Measurements from ENCODE around the gene RFWD3. TPM values are rescaled to one million over a fixed set of nuclear protein-coding genes. Genes with fewer than 3 reads are reported as not detected.

The RFWD3 gene
- total and polyA plus RNA-seq, 2 of the 8 experiments (the other 6 are each of a cell fraction or from before 2014, with no cell fraction given), result 67.1 to 114 TPM

GRCh38 chr16:74580833-74581232 is 85.8 kb downstream of the RFWD3 start:
- Histone ChIP-seq H2AFZ (ENCODE audit: low read length) (no peak overlapping the region), H2BK12ac (ENCODE audit: low read depth, low read length) (no peak overlapping the region), H3K27ac (ENCODE audit: low read depth, low read length) (no peak overlapping the region), H4K20me1 (replicated peaks in 1 of 2; ENCODE audit: control insufficient read depth in 1 of 2, insufficient read depth in 2 of 2, low read length in 2 of 2) (peaks cover 2 to 10% of the 10 kb centered on the region in 2 experiments), H3K14ac (ENCODE audit: insufficient read length) (no peak overlapping the region), H3K36me3 (ENCODE audit: control insufficient read depth in 2 of 4, insufficient read depth in 4 of 4, low read length in 3 of 4) (no peaks in the 10 kb centered on the region), H3K18ac (ENCODE audit: extremely low read depth, low read length) (no peak overlapping the region), H3K4me1 (replicated peaks in 1 of 4; ENCODE audit: control insufficient read depth in 3 of 4, insufficient read depth in 4 of 4, low read length in 3 of 4) (peaks cover 0 to 2% (median 0%) of the 10 kb centered on the region in 4 experiments; a peak in 1 of 7 replicates), H3K9ac (replicated peaks in 1 of 4; ENCODE audit: extremely low read depth in 1 of 4, low read depth in 3 of 4, low read length in 3 of 4) (no peak overlapping the region), H2BK5ac (ENCODE audit: low read depth, low read length) (no peak overlapping the region), H3K56ac (replicated peaks; ENCODE audit: insufficient read length, low read depth, low read length) (no peak overlapping the region), H2BK120ac (replicated peaks; ENCODE audit: low read depth, low read length) (no peak overlapping the region), H3K23me2 (ENCODE audit: low read depth, low read length) (no peaks in the 10 kb centered on the region), H2BK15ac (ENCODE audit: low read length) (no peak overlapping the region), H2BK20ac (ENCODE audit: low read length) (no peak overlapping the region), H4K91ac (replicated peaks; ENCODE audit: insufficient read length, low read length) (no peak overlapping the region), H4K5ac (ENCODE audit: insufficient read length, low read depth, low read length) (no peak overlapping the region), H3K79me2 (ENCODE audit: control insufficient read depth in 1 of 2, insufficient read depth in 2 of 2, low read length in 2 of 2) (peaks cover 9 to 95% of the 10 kb centered on the region in 2 experiments), H3K27me3 (replicated peaks in 1 of 4; ENCODE audit: control insufficient read depth in 3 of 4, extremely low read depth in 1 of 4, insufficient read depth in 3 of 4, low read length in 3 of 4) (no peaks in the 10 kb centered on the region), H3K23ac (ENCODE audit: insufficient read length) (no peak overlapping the region), H3K79me1 (ENCODE audit: low read depth, low read length) (peaks cover 2% of the 10 kb centered on the region), H3K4ac (replicated peaks; ENCODE audit: insufficient read length, low read depth, low read length) (no peak overlapping the region), H3K9me3 (ENCODE audit: insufficient read depth in 2 of 2, low read depth in 1 of 2, low read length in 1 of 2) (no peaks in the 10 kb centered on the region), H4K8ac (ENCODE audit: extremely low read depth, insufficient read depth, low read length) (no peak overlapping the region), H3K4me2 (ENCODE audit: insufficient read depth in 1 of 2, low read depth in 2 of 2, low read length in 2 of 2) (no peak overlapping the region), H3K4me3 (ENCODE audit: extremely low read depth in 1 of 4, insufficient read depth in 2 of 4, low read depth in 3 of 4, low read length in 4 of 4) (no peak overlapping the region), H2AK5ac (ENCODE audit: low read depth, low read length) (no peak overlapping the region)
- no peak for TF ChIP-seq POLR2A (IDR thresholded peaks at IDR 0.05; ENCODE audit: control extremely low read depth in 1 of 2, low read depth in 2 of 2, low read length in 2 of 2)
- no peak for TF ChIP-seq KDM4A (IDR thresholded peaks at IDR 0.05; ENCODE audit: low read depth, low read length, severe bottlenecking)
- POLR2A ChIA-PET (ENCODE audit: partially characterized antibody), result interaction anchor here (0.6 kb wide), 1 partner anchor 387 kb away, joined by 3 read pairs; no protein-coding TSS in a partner anchor
- CTCF ChIA-PET (ENCODE audit: partially characterized antibody), result no interaction called here
- DNase-seq (ENCODE audit: low read depth in 1 of 2, low spot score in 2 of 2) (no peak), FAIRE-seq (no peak)
- 100% methylated on average over 3 of the region's 3 CpGs; no CpG with 5 or more reads in 1 of the 2 experiments for WGBS, 2 experiments (ENCODE audit: extremely low coverage in 1 of 2, insufficient coverage in 1 of 2, insufficient read length in 1 of 2, insufficient replicate concordance in 2 of 2, low coverage in 1 of 2, low lambda C conversion rate in 2 of 2, missing lambda C conversion rate in 1 of 2)

Data from H1 (cell line).